Activated CD8-positive, alpha-beta memory T cell treated with anti-CD3 and anti-CD28 coated beads for 4 hours (primary cell): ENCODE data around the gene RGS12.

Experiments used
- DNase-seq, 2 donors: peaks; one replicate each; pipeline ENCODE4 v3.0.0-alpha.2; 2020; ENCODE audit warnings: low read depth in 2 of 2

RGS12 gene

GRCh38 chr4:3330707-3331106 is 37.9 kb downstream of the RGS12 start:
- no peak for DNase-seq

GRCh38 chr4:3331511-3332394 is 38.9 kb downstream of the RGS12 start:
- DNase-seq: no peak

- DNase-seq: no peak
Observed at GRCh38 chr4:3332498-3332897, 39.7 kb downstream of the RGS12 start.

- no peak for DNase-seq
Observed at GRCh38 chr4:3334316-3334715, 41.5 kb downstream of the RGS12 start.

GRCh38 chr4:3335385-3335784 is 42.6 kb downstream of the RGS12 start:
- no peak for DNase-seq

GRCh38 chr4:3335982-3336381 is 43.2 kb downstream of the RGS12 start:
- no peak for DNase-seq

- no peak for DNase-seq
Observed at GRCh38 chr4:3336382-3337356, 43.8 kb downstream of the RGS12 start.

- no peak for DNase-seq
Observed at GRCh38 chr4:3337357-3337732, 44.5 kb downstream of the RGS12 start.

- DNase-seq: no peak
Observed at GRCh38 chr4:3337811-3338210, 45.0 kb downstream of the RGS12 start.

GRCh38 chr4:3338321-3338838 is 45.6 kb downstream of the RGS12 start:
- DNase-seq: no peak

GRCh38 chr4:3338976-3339531 is 46.2 kb downstream of the RGS12 start:
- DNase-seq: no peak

GRCh38 chr4:3339577-3339976 is 46.8 kb downstream of the RGS12 start:
- DNase-seq: no peak

- no peak for DNase-seq
Observed at GRCh38 chr4:3340038-3340699, 47.3 kb downstream of the RGS12 start.

- DNase-seq: no peak
Observed at GRCh38 chr4:3340700-3341083, 47.9 kb downstream of the RGS12 start.

GRCh38 chr4:3341760-3342159 is 48.9 kb downstream of the RGS12 start:
- no peak for DNase-seq

- DNase-seq: no peak
Observed at GRCh38 chr4:3342182-3342854, 49.5 kb downstream of the RGS12 start.
